Activated naive CD4-positive, alpha-beta T cell treated with anti-CD3 and anti-CD28 coated beads, Interleukin-2, amount 50 U/mL, for 72 hours (primary cell): Measurements from ENCODE around the gene CREB3L2. TPM values are rescaled to one million over a fixed set of nuclear protein-coding genes. Genes with fewer than 3 reads are reported as not detected.
"Not testable (repeated sequence)": the region's sequence is repeated elsewhere in the genome, so short reads cannot be mapped to it uniquely, and the experiment has no call there.

ENCODE experiments used
- ATAC-seq, 2 donors: fragments of 150-1000 bp; cut with Tn5 transposase; 2 replicates each; pipeline ENCODE4 v1.10.0; 2021; ENCODE audit warnings: mild to moderate bottlenecking in 2 of 2, moderate library complexity in 2 of 2
- DNase-seq, 2 donors: peaks; one replicate each; pipeline ENCODE4 v3.0.0; 2021 to 2022; ENCODE audit warnings: low spot score in 2 of 2
- H3K27ac Mint-ChIP-seq, 2 donors: one replicate each; pipeline ENCODE4 v1.8.0; 2022; ENCODE audit warnings: mild to moderate bottlenecking in 2 of 2, mixed read lengths in 2 of 2
- H3K36me3 Mint-ChIP-seq, 2 donors: one replicate each; pipeline ENCODE4 v1.8.0; 2022; ENCODE audit warnings: mixed read lengths in 2 of 2
- H3K9me3 Mint-ChIP-seq, 2 donors: one replicate each; pipeline ENCODE4 v1.8.0; 2022; ENCODE audit warnings: mixed read lengths in 2 of 2
- total RNA-seq, 2 donors: library from RNA; stranded (reverse); gene quantifications; one replicate each; pipeline ENCODE4 v1.2.3, GENCODE V29; 2022

The CREB3L2 gene
- total RNA-seq, 2 donors from 2014 or later, result 20.2 to 27.1 TPM

- Mint-ChIP-seq H3K36me3 (peaks cover 0 to 6% of the 10 kb centered on the region in 2 donors), H3K9me3 (no peaks in the 10 kb centered on the region), H3K27ac (no peak overlapping the region)
- no peak for DNase-seq
- no peak for ATAC-seq
Observed at GRCh38 chr7:137940656-137941518, 61.0 kb downstream of the CREB3L2 start.

GRCh38 chr7:137940218-137940617, 61.7 kb downstream of the CREB3L2 start:
- peaks cover 0 to 6% of the 10 kb centered on the region in 2 donors for H3K36me3 Mint-ChIP-seq
- H3K9me3 Mint-ChIP-seq, result no peaks in the 10 kb centered on the region
- no peak for DNase-seq
- H3K27ac Mint-ChIP-seq, result no peak overlapping the region
- no peak for ATAC-seq

GRCh38 chr7:137937202-137937560, 64.7 kb downstream of the CREB3L2 start:
- DNase-seq, result no peak
- Mint-ChIP-seq H3K9me3 (no peaks in the 10 kb centered on the region), H3K27ac (no peak overlapping the region), H3K36me3 (peaks cover 0 to 12% of the 10 kb centered on the region in 2 donors)
- no peak for ATAC-seq

GRCh38 chr7:137936509-137937201, 65.2 kb downstream of the CREB3L2 start:
- H3K27ac Mint-ChIP-seq, result peak overlapping the region in 1 of 2 donors; percentile 86
- DNase-seq (no peak), ATAC-seq (no peak)
- peaks cover 0 to 12% of the 10 kb centered on the region in 2 donors for H3K36me3 Mint-ChIP-seq
- H3K9me3 Mint-ChIP-seq, result no peaks in the 10 kb centered on the region

GRCh38 chr7:137935884-137936508, 65.9 kb downstream of the CREB3L2 start:
- DNase-seq, result no peak
- Mint-ChIP-seq H3K27ac (peak overlapping the region; percentile 82 to 86), H3K9me3 (no peaks in the 10 kb centered on the region), H3K36me3 (peaks cover 0 to 8% of the 10 kb centered on the region in 2 donors)
- peak; percentile 12 to 44 for ATAC-seq

GRCh38 chr7:137934941-137935883, 66.7 kb downstream of the CREB3L2 start:
- Mint-ChIP-seq H3K9me3 (no peaks in the 10 kb centered on the region), H3K36me3 (peaks cover 0 to 6% of the 10 kb centered on the region in 2 donors), H3K27ac (peak overlapping the region; percentile 82 to 86)
- peak; percentile 84 to 93 for ATAC-seq
- no peak for DNase-seq

- peaks cover 0 to 6% of the 10 kb centered on the region in 2 donors for H3K36me3 Mint-ChIP-seq
- H3K9me3 Mint-ChIP-seq, result no peaks in the 10 kb centered on the region
- no peak for DNase-seq
- ATAC-seq, result no peak
- peak overlapping the region in 1 of 2 donors; percentile 86 for H3K27ac Mint-ChIP-seq
Observed at GRCh38 chr7:137934176-137934826, 67.6 kb downstream of the CREB3L2 start.

- H3K36me3 Mint-ChIP-seq, result peaks cover 0 to 6% of the 10 kb centered on the region in 2 donors
- DNase-seq, result no peak
- H3K9me3 Mint-ChIP-seq, result no peaks in the 10 kb centered on the region
- ATAC-seq, result no peak
- H3K27ac Mint-ChIP-seq, result no peak overlapping the region
Observed at GRCh38 chr7:137933270-137934017, 68.4 kb downstream of the CREB3L2 start.

- DNase-seq (no peak), ATAC-seq (no peak)
- H3K9me3 Mint-ChIP-seq, result no peaks in the 10 kb centered on the region
- peak overlapping the region in 1 of 2 donors; percentile 34 for H3K27ac Mint-ChIP-seq
- peaks cover under 1 to 6% of the 10 kb centered on the region in 2 donors for H3K36me3 Mint-ChIP-seq
Observed at GRCh38 chr7:137932881-137933269, 69.0 kb downstream of the CREB3L2 start.

GRCh38 chr7:137931823-137932222, 70.1 kb downstream of the CREB3L2 start:
- DNase-seq (no peak), ATAC-seq (no peak)
- H3K36me3 Mint-ChIP-seq, result peaks cover 4 to 6% of the 10 kb centered on the region in 2 donors
- H3K27ac Mint-ChIP-seq, result no peak overlapping the region
- H3K9me3 Mint-ChIP-seq, result no peaks in the 10 kb centered on the region

GRCh38 chr7:137930581-137930980, 71.3 kb downstream of the CREB3L2 start:
- Mint-ChIP-seq H3K27ac (no peak overlapping the region), H3K36me3 (peaks cover 6 to 12% of the 10 kb centered on the region in 2 donors), H3K9me3 (no peaks in the 10 kb centered on the region)
- DNase-seq, result no peak
- peak; percentile 32 to 54 for ATAC-seq

GRCh38 chr7:137928626-137929025, 73.3 kb downstream of the CREB3L2 start:
- Mint-ChIP-seq H3K36me3 (peaks cover 6 to 17% of the 10 kb centered on the region in 2 donors), H3K9me3 (no peaks in the 10 kb centered on the region), H3K27ac (no peak overlapping the region)
- ATAC-seq, result no peak
- no peak for DNase-seq

GRCh38 chr7:137927386-137927785, 74.5 kb downstream of the CREB3L2 start:
- Mint-ChIP-seq H3K36me3 (peaks cover 0 to 17% of the 10 kb centered on the region in 2 donors), H3K9me3 (no peaks in the 10 kb centered on the region), H3K27ac (no peak overlapping the region)
- ATAC-seq (no peak), DNase-seq (no peak)

GRCh38 chr7:137926206-137926605, 75.7 kb downstream of the CREB3L2 start:
- not testable (repeated sequence) for DNase-seq, H3K9me3 Mint-ChIP-seq, ATAC-seq, H3K27ac Mint-ChIP-seq
- H3K36me3 Mint-ChIP-seq, result peaks cover 11 to 17% of the 10 kb centered on the region in 2 donors

- ATAC-seq, result no peak
- Mint-ChIP-seq H3K9me3 (peaks cover 0 to 5% of the 10 kb centered on the region in 2 donors), H3K36me3 (peaks cover 16 to 17% of the 10 kb centered on the region in 2 donors), H3K27ac (no peak overlapping the region)
- DNase-seq, result no peak
Observed at GRCh38 chr7:137925754-137926153, 76.1 kb downstream of the CREB3L2 start.
